HCT116 (cell line): ENCODE results near the gene MEF2D. TPM values are rescaled to one million over a fixed set of nuclear protein-coding genes. Genes with fewer than 3 reads are reported as not detected.

Source experiments
- ATAC-seq: fragments of 200-7000 bp; cut with Tn5 transposase; 2 replicates; pipeline ENCODE4 v1.9.1; 2020; ENCODE audit warnings: mild to moderate bottlenecking, moderate library complexity
- BruUV-seq: library from RNA; stranded (reverse); fragments of 400-500 nt; replicated peaks from 2 replicates; lab custom pipeline; 2021; lab: Mats Ljungman, UMichigan
- CTCF ChIA-PET: fragments of 300-600 bp; sonication (Branson Sonifier 250); formaldehyde crosslinking; loops from one replicate; lab custom pipeline; 2021; ENCODE audit warnings: antibody characterized with exemption; lab: Charles Lee
- POLR2A ChIA-PET: fragments of 300-600, 350-600 bp; sonication (Branson Sonifier 250); formaldehyde crosslinking; loops from one replicate; lab custom pipeline; 2021; ENCODE audit warnings: antibody characterized with exemption; lab: Charles Lee
- RAD21 ChIA-PET, 2 experiments: fragments of 300-600 bp; sonication (Branson Sonifier 250); formaldehyde crosslinking; loops; one replicate each; lab custom pipeline; 2023; ENCODE audit warnings: low total read pairs in 2 of 2; ENCODE audit not compliant: uncharacterized antibody in 2 of 2, unreplicated experiment in 2 of 2, low non-redundant PET in 1 of 2; lab: Charles Lee
- DNase-seq: peaks from one replicate; pipeline ENCODE4 v3.0.0-alpha.2; 2010; ENCODE audit warnings: low read depth, low spot score
- H2AFZ ChIP-seq: fragments of 200-600 bp; shearing (Covaris generic), sonication (generic); 2 replicates; pipeline ENCODE4 v1.6.1; 2017; ENCODE audit warnings: low read depth, mixed run types, mixed read lengths, antibody characterized with exemption, low read length; ENCODE audit not compliant: poor library complexity, severe bottlenecking
- H3K27ac ChIP-seq: 2 replicates; pipeline ENCODE4 v1.5.1; 2012; ENCODE audit warnings: low read depth, low read length
- H3K27me3 ChIP-seq: fragments of 200-600 bp; sonication (generic); 2 replicates; pipeline ENCODE4 v1.6.1; 2016; ENCODE audit warnings: mixed run types, low read length, mixed read lengths; ENCODE audit not compliant: insufficient read depth
- H3K36me3 ChIP-seq, 2 experiments: fragments of 200-500 bp in 1 of 2; fragments of 200-600 bp in 1 of 2; sonication (Bioruptor generic) in 1 of 2; sonication (generic) in 1 of 2; 2 replicates each; pipeline versions ENCODE4 v1.5.1 to v1.6.1; 2014 to 2016; ENCODE audit warnings: low read length in 2 of 2, inconsistent platforms in 1 of 2, mixed read lengths in 1 of 2, mixed run types in 1 of 2; ENCODE audit not compliant: insufficient read depth in 2 of 2, control insufficient read depth in 1 of 2
- H3K4me1 ChIP-seq, 2 experiments: fragments of 200-600 bp in 1 of 2; sonication (generic) in 1 of 2; 2 replicates each; pipeline versions ENCODE4 v1.5.1 to v1.6.1; 2012 to 2017; ENCODE audit warnings: low read length in 2 of 2, inconsistent platforms in 1 of 2, mild to moderate bottlenecking in 1 of 2, mixed read lengths in 1 of 2, mixed run types in 1 of 2, moderate library complexity in 1 of 2; ENCODE audit not compliant: insufficient read depth in 2 of 2, control insufficient read depth in 1 of 2
- H3K4me2 ChIP-seq: fragments of 200-600 bp; sonication (generic); 2 replicates; pipeline ENCODE4 v1.6.1; 2017; ENCODE audit warnings: mixed run types, low read length, mixed read lengths
- H3K4me3 ChIP-seq, 2 experiments: fragments of 200-600 bp in 1 of 2; sonication (generic) in 1 of 2; replicated peaks in 1 of 2; 2 replicates each; pipeline ENCODE4 v1.5.1; 2011 to 2016; ENCODE audit warnings: low read length in 2 of 2, control low read depth in 1 of 2, low read depth in 1 of 2, mild to moderate bottlenecking in 1 of 2, mixed read lengths in 1 of 2, mixed run types in 1 of 2
- H3K79me2 ChIP-seq: fragments of 200-600 bp; sonication (generic); 2 replicates; pipeline ENCODE4 v1.6.1; 2017; ENCODE audit warnings: mild to moderate bottlenecking, mixed run types, low read length, moderate library complexity, mixed read lengths; ENCODE audit not compliant: insufficient read depth
- H3K9ac ChIP-seq: fragments of 200-600 bp; sonication (generic); 2 replicates; pipeline ENCODE4 v1.6.1; 2016; ENCODE audit warnings: low read length, mixed read lengths
- H3K9me2 ChIP-seq: fragments of 200-600 bp; sonication (generic), shearing (Covaris generic); 2 replicates; pipeline ENCODE4 v1.6.1; 2017; ENCODE audit warnings: mixed run types, mild to moderate bottlenecking, moderate library complexity; ENCODE audit not compliant: insufficient read depth
- H3K9me3 ChIP-seq, 2 experiments: fragments of 200-500 bp in 1 of 2; fragments of 200-600 bp in 1 of 2; sonication (Bioruptor generic) in 1 of 2; sonication (generic) in 1 of 2; 2 replicates each; pipeline ENCODE4 v1.6.1; 2014 to 2017; ENCODE audit warnings: low read length in 2 of 2, mixed read lengths in 2 of 2, inconsistent platforms in 1 of 2, low read depth in 1 of 2, mild to moderate bottlenecking in 1 of 2, mixed run types in 1 of 2, moderate library complexity in 1 of 2; ENCODE audit not compliant: control insufficient read depth in 1 of 2, insufficient read depth in 1 of 2
- H4K20me1 ChIP-seq: fragments of 200-600 bp; sonication (generic), shearing (Covaris generic); 2 replicates; pipeline ENCODE4 v1.6.1; 2017; ENCODE audit warnings: mixed run types, mild to moderate bottlenecking, moderate library complexity; ENCODE audit not compliant: insufficient read depth
- ATF3 ChIP-seq: IDR thresholded peaks from 2 replicates; pipeline ENCODE4 v1.6.1; 2012
- CEBPB ChIP-seq: IDR thresholded peaks from 2 replicates; pipeline ENCODE4 v1.6.1; 2012; ENCODE audit warnings: low read depth
- EGR1 ChIP-seq: IDR thresholded peaks from 2 replicates; pipeline ENCODE4 v1.6.1; 2012; ENCODE audit warnings: low read depth
- ELF1 ChIP-seq: IDR thresholded peaks from 2 replicates; pipeline ENCODE4 v1.6.1; 2012; ENCODE audit warnings: low read depth, borderline replicate concordance
- MAX ChIP-seq: IDR thresholded peaks from 2 replicates; pipeline ENCODE4 v1.6.1; 2012
- POLR2AphosphoS5 ChIP-seq: IDR thresholded peaks from 2 replicates; pipeline ENCODE4 v1.6.1; 2011; ENCODE audit warnings: mild to moderate bottlenecking, low read depth, low read length, moderate library complexity
- RAD21 ChIP-seq: IDR thresholded peaks from 2 replicates; pipeline ENCODE4 v1.6.1; 2012; ENCODE audit warnings: low read depth, mild to moderate bottlenecking
- ZBTB33 ChIP-seq: IDR thresholded peaks from 2 replicates; pipeline ENCODE4 v1.6.1; 2011; ENCODE audit warnings: mild to moderate bottlenecking, low read length, moderate library complexity; ENCODE audit not compliant: insufficient replicate concordance; ENCODE audit errors: extremely low read depth
- ZFX ChIP-seq: fragments of 450-650 bp; IDR thresholded peaks from 2 replicates; pipeline ENCODE4 v1.6.1; 2017
- ZNF274 ChIP-seq: fragments of 200-500 bp; sonication (Bioruptor generic); IDR thresholded peaks from 2 replicates; pipeline ENCODE4 v1.6.1; 2014; ENCODE audit warnings: mild to moderate bottlenecking, low read depth, low read length, inconsistent platforms
- intact Hi-C: fragments of 100-400 bp; cut with micrococcal nuclease; formaldehyde crosslinking; loops from 2 replicates; pipeline ENCODE4 v1.10.0; 2022
- total RNA-seq: library from RNA; stranded (reverse); gene quantifications from one replicate; pipeline ENCODE4 v1.2.1, GENCODE V29; 2021; ENCODE audit not compliant: unreplicated experiment

Gene MEF2D
- total RNA-seq, 1 experiment from 2014 or later, result 44.2 TPM

- peaks cover 10 to 28% of the 10 kb centered on the region in 2 experiments for H3K4me1 ChIP-seq
- DNase-seq, result no peak
Measured at GRCh38 chr1:156509424-156510034, 9.0 kb upstream of the MEF2D start.

More at GRCh38 chr1:156509424-156510034, 9.0 kb upstream of the MEF2D start:
- H3K79me2 ChIP-seq, result no peaks in the 10 kb centered on the region
- ATAC-seq, result no peak
- H4K20me1 ChIP-seq, result no peaks in the 10 kb centered on the region
- no peak overlapping the region for H3K9ac ChIP-seq
- H3K4me3 ChIP-seq, result no peak overlapping the region
- H3K9me2 ChIP-seq, result no peaks in the 10 kb centered on the region
- no peak overlapping the region for H3K27ac ChIP-seq
- intact Hi-C loops, result loop anchor here (5.0 to 10.0 kb wide), 2 partner anchors 43 to 235 kb away; partner anchors contain the start of gene MRPL24
- RAD21 ChIA-PET, result no interaction called here
- POLR2A ChIA-PET, result interaction anchor here (0.6 kb wide), 1 partner anchor 16 kb away, joined by 3 read pairs; no protein-coding TSS in a partner anchor
- CTCF ChIA-PET, result no interaction called here
- H2AFZ ChIP-seq, result no peak overlapping the region
- H3K27me3 ChIP-seq, result no peaks in the 10 kb centered on the region
- TF ChIP-seq RAD21 (no peak), EGR1 (no peak), ZNF274 (no peak), ZFX (no peak), CEBPB (no peak), ELF1 (no peak), ZBTB33 (no peak), POLR2AphosphoS5 (no peak), ATF3 (no peak), MAX (no peak)
- no peaks in the 10 kb centered on the region for H3K9me3 ChIP-seq
- no peaks in the 10 kb centered on the region for H3K36me3 ChIP-seq
- BruUV-seq, result no TSS peak
- H3K4me2 ChIP-seq, result no peak overlapping the region
